ENCODE results near the gene NEK5.

DNA sequence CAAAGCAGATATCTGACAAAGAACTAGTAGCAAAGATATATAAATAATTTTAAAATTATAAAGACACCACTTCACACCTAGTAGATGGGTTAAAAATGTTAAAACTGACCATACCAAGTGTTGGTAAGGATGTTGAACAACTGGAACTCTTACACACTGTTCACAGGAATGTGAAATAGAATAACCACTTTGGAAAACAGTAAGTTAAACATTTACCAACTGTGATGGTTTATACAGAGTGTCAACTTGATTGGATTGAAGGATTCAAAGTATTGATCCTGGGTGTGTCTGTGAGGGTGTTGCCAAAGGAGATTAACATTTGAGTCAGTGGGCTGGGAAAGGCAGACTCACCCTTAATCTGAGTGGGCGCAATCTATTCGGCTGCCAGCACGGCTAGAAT is 85.2 kb downstream of the NEK5 start:
- TF ChIP-seq, protein P1, sequence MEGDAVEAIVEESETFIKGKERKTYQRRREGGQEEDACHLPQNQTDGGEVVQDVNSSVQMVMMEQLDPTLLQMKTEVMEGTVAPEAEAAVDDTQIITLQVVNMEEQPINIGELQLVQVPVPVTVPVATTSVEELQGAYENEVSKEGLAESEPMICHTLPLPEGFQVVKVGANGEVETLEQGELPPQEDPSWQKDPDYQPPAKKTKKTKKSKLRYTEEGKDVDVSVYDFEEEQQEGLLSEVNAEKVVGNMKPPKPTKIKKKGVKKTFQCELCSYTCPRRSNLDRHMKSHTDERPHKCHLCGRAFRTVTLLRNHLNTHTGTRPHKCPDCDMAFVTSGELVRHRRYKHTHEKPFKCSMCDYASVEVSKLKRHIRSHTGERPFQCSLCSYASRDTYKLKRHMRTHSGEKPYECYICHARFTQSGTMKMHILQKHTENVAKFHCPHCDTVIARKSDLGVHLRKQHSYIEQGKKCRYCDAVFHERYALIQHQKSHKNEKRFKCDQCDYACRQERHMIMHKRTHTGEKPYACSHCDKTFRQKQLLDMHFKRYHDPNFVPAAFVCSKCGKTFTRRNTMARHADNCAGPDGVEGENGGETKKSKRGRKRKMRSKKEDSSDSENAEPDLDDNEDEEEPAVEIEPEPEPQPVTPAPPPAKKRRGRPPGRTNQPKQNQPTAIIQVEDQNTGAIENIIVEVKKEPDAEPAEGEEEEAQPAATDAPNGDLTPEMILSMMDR (IDR thresholded peaks at IDR 0.05; ENCODE audit: insufficient read depth, low read depth, low read length), result no peak
- TF ChIP-seq EZH2 (IDR thresholded peaks at IDR 0.05; ENCODE audit: insufficient read depth, low read length), result no peak

All from astrocyte (in vitro differentiated cells and primary cell).